AG04449 (cell line): ENCODE data around the gene OR4E1.
"Not testable (repeated sequence)": the region's sequence is repeated elsewhere in the genome, so short reads cannot be mapped to it uniquely, and the experiment has no call there.

ENCODE experiments used
- CTCF ChIA-PET: fragments of 350-600 bp; formaldehyde crosslinking; extraction: SDS; loops from one replicate; lab custom pipeline; 2021; ENCODE audit warnings: antibody characterized with exemption; lab: Yijun Ruan, JAX
- POLR2A ChIA-PET: fragments of 400-600, 350-600 bp; formaldehyde crosslinking; extraction: SDS; loops from one replicate; lab custom pipeline; 2020; ENCODE audit warnings: antibody characterized with exemption, inconsistent platforms; lab: Yijun Ruan, JAX
- DNase-seq: peaks from one replicate; pipeline ENCODE4 v3.0.0-alpha.2; 2010; ENCODE audit warnings: low read depth, low spot score
- H3K4me3 ChIP-seq: 2 replicates; pipeline ENCODE4 v1.5.1; 2011; ENCODE audit warnings: low read depth, mild to moderate bottlenecking, control low read depth, low read length
- CTCF ChIP-seq: IDR thresholded peaks from one replicate; pipeline ENCODE4 v1.5.1; 2011; ENCODE audit warnings: mild to moderate bottlenecking, moderate library complexity, low read length, control low read depth, inconsistent platforms; ENCODE audit not compliant: insufficient read depth; ENCODE audit errors: missing control alignments

OR4E1 gene

GRCh38 chr14:21704338-21704737 lies 30.7 kb upstream of the OR4E1 start:
- ChIA-PET POLR2A (no interaction called here), CTCF (no interaction called here)
- no peak overlapping the region for H3K4me3 ChIP-seq
- no peak for DNase-seq
- no peak for TF ChIP-seq CTCF

- no peak for TF ChIP-seq CTCF
- H3K4me3 ChIP-seq = no peak overlapping the region
- CTCF ChIA-PET = no interaction called here
- POLR2A ChIA-PET = no interaction called here
- no peak for DNase-seq
Measured at GRCh38 chr14:21703357-21704326, 30.0 kb upstream of the OR4E1 start.

GRCh38 chr14:21702316-21702715 lies 28.7 kb upstream of the OR4E1 start:
- POLR2A ChIA-PET = no interaction called here

GRCh38 chr14:21699551-21699950 lies 25.9 kb upstream of the OR4E1 start:
- POLR2A ChIA-PET = no interaction called here
- no peak for DNase-seq
- CTCF ChIA-PET = no interaction called here
- no peak for TF ChIP-seq CTCF
- H3K4me3 ChIP-seq = no peak overlapping the region

More at GRCh38 chr14:21702316-21702715, 28.7 kb upstream of the OR4E1 start:
- CTCF ChIA-PET = no interaction called here
- TF ChIP-seq CTCF = no peak
- DNase-seq = no peak
- no peak overlapping the region for H3K4me3 ChIP-seq

- POLR2A ChIA-PET, DNase-seq, H3K4me3 ChIP-seq, CTCF ChIA-PET: not testable (repeated sequence)
Measured at GRCh38 chr14:21698538-21698937, 24.9 kb upstream of the OR4E1 start.

GRCh38 chr14:21697662-21698061 lies 24.0 kb upstream of the OR4E1 start:
- CTCF ChIA-PET, H3K4me3 ChIP-seq, DNase-seq, POLR2A ChIA-PET: not testable (repeated sequence)

GRCh38 chr14:21694425-21694824 lies 20.8 kb upstream of the OR4E1 start:
- TF ChIP-seq CTCF = no peak
- DNase-seq = no peak
- CTCF ChIA-PET = interaction anchor here (1.3 kb wide), 1 partner anchor 17 kb away, joined by 4 read pairs; no protein-coding TSS in a partner anchor
- H3K4me3 ChIP-seq = no peak overlapping the region
- POLR2A ChIA-PET = no interaction called here
